MCF 10A (cell line): Measurements from ENCODE around the gene ORC2. TPM values are rescaled to one million over a fixed set of nuclear protein-coding genes. Genes with fewer than 3 reads are reported as not detected.
"Not testable (repeated sequence)": the region's sequence is repeated elsewhere in the genome, so short reads cannot be mapped to it uniquely, and the experiment has no call there.

Experiments used
- BruUV-seq: library from RNA; stranded (reverse); fragments of 400-500 nt; replicated peaks from 2 replicates; lab custom pipeline; 2021; lab: Mats Ljungman, UMichigan
- CTCF ChIA-PET: fragments of 300-600 bp; sonication (Branson Sonifier 250); formaldehyde crosslinking; extraction: SDS; loops from one replicate; lab custom pipeline; 2021; ENCODE audit warnings: antibody characterized with exemption, inconsistent platforms; lab: Yijun Ruan, JAX
- POLR2A ChIA-PET: fragments of 300-600, 350-650 bp; sonication (Branson Sonifier 250); formaldehyde crosslinking; extraction: SDS; loops from one replicate; lab custom pipeline; 2020; ENCODE audit warnings: antibody characterized with exemption, inconsistent platforms; lab: Yijun Ruan, JAX
- DNase-seq: peaks from one replicate; pipeline ENCODE4 v3.0.0-alpha.2; 2018; ENCODE audit not compliant: unreplicated experiment
- H3K27ac Mint-ChIP-seq: one replicate; pipeline ENCODE4 v1.8.0; 2022; ENCODE audit warnings: mild to moderate bottlenecking, low read depth, mixed read lengths; ENCODE audit not compliant: unreplicated experiment
- H3K27me3 Mint-ChIP-seq: one replicate; pipeline ENCODE4 v1.8.0; 2022; ENCODE audit warnings: mixed read lengths; ENCODE audit not compliant: insufficient read depth, unreplicated experiment
- H3K36me3 Mint-ChIP-seq: one replicate; pipeline ENCODE4 v1.8.0; 2022; ENCODE audit warnings: mild to moderate bottlenecking, moderate library complexity, mixed read lengths; ENCODE audit not compliant: insufficient read depth, unreplicated experiment
- H3K4me1 Mint-ChIP-seq: one replicate; pipeline ENCODE4 v1.8.0; 2022; ENCODE audit warnings: mixed read lengths; ENCODE audit not compliant: insufficient read depth, unreplicated experiment
- H3K4me3 Mint-ChIP-seq: one replicate; pipeline ENCODE4 v1.8.0; 2022; ENCODE audit warnings: mild to moderate bottlenecking, moderate library complexity, mixed read lengths; ENCODE audit not compliant: unreplicated experiment
- H3K9me3 Mint-ChIP-seq: one replicate; pipeline ENCODE4 v1.8.0; 2022; ENCODE audit warnings: mixed read lengths; ENCODE audit not compliant: unreplicated experiment
- CTCF ChIP-seq: fragments of 200-600 bp; IDR thresholded peaks from one replicate; pipeline ENCODE4 v1.8.0; 2022; ENCODE audit warnings: antibody characterized with exemption, mild to moderate bottlenecking; ENCODE audit not compliant: unreplicated experiment
- intact Hi-C: fragments of 100-400 bp; cut with micrococcal nuclease; formaldehyde crosslinking; loops from 2 replicates; pipeline ENCODE4 v1.14.1; 2022
- total RNA-seq: library from RNA; stranded (reverse); gene quantifications from 2 replicates; pipeline ENCODE4 v1.2.3, GENCODE V29; 2022

The ORC2 gene
- total RNA-seq, 1 experiment from 2014 or later, result 54.4 TPM

- Mint-ChIP-seq H3K4me1 (peaks cover 21% of the 10 kb centered on the region), H3K27me3 (no peaks in the 10 kb centered on the region), H3K9me3 (no peaks in the 10 kb centered on the region), H3K27ac (peak within 1 kb of the TSS; percentile 98), H3K36me3 (peaks cover 58% of the 10 kb centered on the region), H3K4me3 (peak within 1 kb of the TSS; percentile 98)
- CTCF ChIA-PET, result interaction anchor here (0.6 to 1.6 kb wide), 8 partner anchors 10 to 181 kb away, joined by 3 to 7 read pairs (median 4); partner anchors contain the start of gene CLK1
- DNase-seq, result peak; percentile 98
- TF ChIP-seq CTCF, result no peak
- BruUV-seq, result TSS peak; percentile 51
- intact Hi-C loops, result loop anchor here (1.0 kb wide), 2 partner anchors 77 to 176 kb away; no protein-coding TSS in a partner anchor
- POLR2A ChIA-PET, result interaction anchor here (0.6 to 2.2 kb wide), 36 partner anchors 9 to 892 kb away, joined by 3 to 78 read pairs (median 6); partner anchors contain the start of genes ALS2, BZW1, CFLAR and CLK1
Measured at GRCh38 chr2:200888704-200889625, 74.5 kb downstream of the ORC2 start, which contains the start of the genes NIF3L1 and PPIL3. Gene NIF3L1, plus strand, starts transcription at chr2:200889371. Its CDS starts 2,573 bp downstream, at chr2:200891944. Gene PPIL3, minus strand, starts transcription at chr2:200889077. Its CDS starts 1,462 bp downstream, at chr2:200887615.

- POLR2A ChIA-PET, H3K4me1 Mint-ChIP-seq, BruUV-seq, DNase-seq, H3K4me3 Mint-ChIP-seq, H3K27me3 Mint-ChIP-seq, intact Hi-C loops, H3K9me3 Mint-ChIP-seq, H3K27ac Mint-ChIP-seq: not testable (repeated sequence)
- CTCF ChIA-PET, result interaction anchor here (0.5 kb wide), 1 partner anchor 66 kb away, joined by 3 read pairs; no protein-coding TSS in a partner anchor
- peaks cover 89% of the 10 kb centered on the region for H3K36me3 Mint-ChIP-seq
Measured at GRCh38 chr2:200881715-200882249, 81.7 kb downstream of the ORC2 start.

- H3K27me3 Mint-ChIP-seq, result no peaks in the 10 kb centered on the region
- BruUV-seq, result no TSS peak
Measured at GRCh38 chr2:200878289-200878880, 85.1 kb downstream of the ORC2 start.

More at GRCh38 chr2:200878289-200878880, 85.1 kb downstream of the ORC2 start:
- H3K36me3 Mint-ChIP-seq, result peaks cover 94% of the 10 kb centered on the region
- intact Hi-C loops, result no loop called here
- CTCF ChIA-PET, result interaction anchor here (0.6 to 0.9 kb wide), 3 partner anchors 9 to 299 kb away, joined by 3 to 5 read pairs (median 3); no protein-coding TSS in a partner anchor
- no peak overlapping the region for H3K27ac Mint-ChIP-seq
- H3K4me3 Mint-ChIP-seq, result no peak overlapping the region
- no peaks in the 10 kb centered on the region for H3K4me1 Mint-ChIP-seq
- H3K9me3 Mint-ChIP-seq, result no peaks in the 10 kb centered on the region
- POLR2A ChIA-PET, result interaction anchor here (0.6 to 1.5 kb wide), 4 partner anchors 10 to 85 kb away, joined by 3 to 7 read pairs (median 4); partner anchors contain the start of gene CLK1
- DNase-seq, result no peak
- no peak for TF ChIP-seq CTCF
